GM12878 (cell line): ENCODE results near the gene ADGRD1.

Source experiments
- CTCF ChIP-seq, 3 experiments: IDR thresholded peaks in 2 of 3; conservative IDR thresholded peaks in 1 of 3; 2 replicates each; pipeline ENCODE4 v1.5.1; 2011; ENCODE audit warnings: low read depth in 3 of 3, low read length in 3 of 3, mild to moderate bottlenecking in 3 of 3, control low read depth in 2 of 3, moderate library complexity in 2 of 3, inconsistent platforms in 1 of 3, mixed read lengths in 1 of 3; ENCODE audit not compliant: control insufficient read depth in 2 of 3, insufficient read depth in 1 of 3; ENCODE audit errors: extremely low read depth in 1 of 3
- E2F4 ChIP-seq: IDR thresholded peaks from 2 replicates; pipeline ENCODE4 v1.6.1; 2012; ENCODE audit warnings: low read depth, low read length, improper control_type of control experiment
- EZH2 ChIP-seq: IDR thresholded peaks from 2 replicates; pipeline ENCODE4 v1.6.1; 2012; ENCODE audit warnings: low read depth, mild to moderate bottlenecking, control low read depth, inconsistent platforms, low read length, borderline replicate concordance; ENCODE audit not compliant: control insufficient read depth
- FOXM1 ChIP-seq: IDR thresholded peaks from 2 replicates; pipeline ENCODE4 v1.6.1; 2012; ENCODE audit warnings: low read depth, mild to moderate bottlenecking, inconsistent platforms, low read length, moderate library complexity
- JUNB ChIP-seq: IDR thresholded peaks from 2 replicates; pipeline ENCODE4 v1.6.1; 2016; ENCODE audit warnings: antibody characterized with exemption, mild to moderate bottlenecking
- KAT2A ChIP-seq: conservative IDR thresholded peaks from 2 replicates; pipeline ENCODE4 v1.6.1; 2011; ENCODE audit warnings: low read depth, low read length; ENCODE audit not compliant: control insufficient read depth
- RFX5 ChIP-seq: IDR thresholded peaks from 2 replicates; pipeline ENCODE4 v1.6.1; 2011; ENCODE audit warnings: low read depth, low read length, improper control_type of control experiment
- SUZ12 ChIP-seq: fragments of 200-600 bp; sonication (generic); IDR thresholded peaks from one replicate; pipeline ENCODE4 v1.6.1; 2018; ENCODE audit warnings: antibody characterized with exemption, mild to moderate bottlenecking; ENCODE audit not compliant: unreplicated experiment
- ZNF274 ChIP-seq: IDR thresholded peaks from one replicate; pipeline ENCODE4 v1.8.0; 2011; ENCODE audit not compliant: insufficient read length, insufficient read depth

GRCh38 chr12:131093604-131093955 is 139.9 kb downstream of the ADGRD1 start:
- TF ChIP-seq SUZ12 (no peak), KAT2A (no peak), RFX5 (no peak), ZNF274 (no peak), JUNB (no peak), FOXM1 (no peak), E2F4 (no peak), EZH2 (no peak), CTCF (IDR thresholded peaks at IDR 0.05 in 2 of 3, conservative IDR thresholded peaks at IDR 0.05 in 1 of 3; ENCODE audit: control insufficient read depth in 2 of 3, extremely low read depth in 1 of 3, insufficient read depth in 1 of 3, low read depth in 3 of 3, low read length in 3 of 3) (no peak)
